ENCODE measurements around the gene SIL1. TPM values are rescaled to one million over a fixed set of nuclear protein-coding genes. Genes with fewer than 3 reads are reported as not detected.

Gene SIL1
- total and polyA plus RNA-seq, 2 of the 8 experiments (the other 6 are each of a cell fraction or from before 2014, with no cell fraction given), result 8.3 to 12.8 TPM

- H3K4me2 ChIP-seq (ENCODE audit: insufficient read depth in 1 of 2, low read depth in 2 of 2, low read length in 2 of 2), result no peak overlapping the region
- 91% methylated on average over 1 of the region's 1 CpG; no CpG with 5 or more reads in 1 of the 2 experiments for whole genome bisulfite sequencing, 2 experiments (ENCODE audit: extremely low coverage in 1 of 2, insufficient coverage in 1 of 2, insufficient read length in 1 of 2, insufficient replicate concordance in 2 of 2, low coverage in 1 of 2, low lambda C conversion rate in 2 of 2, missing lambda C conversion rate in 1 of 2)
- FAIRE-seq (no peak), DNase-seq (ENCODE audit: low read depth in 1 of 2, low spot score in 2 of 2) (no peak)
- H3K23ac ChIP-seq (ENCODE audit: insufficient read length), result no peak overlapping the region
- H3K4me3 ChIP-seq (ENCODE audit: extremely low read depth in 1 of 4, insufficient read depth in 2 of 4, low read depth in 3 of 4, low read length in 4 of 4), result no peak overlapping the region
- ChIA-PET POLR2A (ENCODE audit: partially characterized antibody) (interaction anchor here (1.5 kb wide), 1 partner anchor 13 kb away, joined by 3 read pairs; no protein-coding TSS in a partner anchor), CTCF (ENCODE audit: partially characterized antibody) (no interaction called here)
- no peaks in the 10 kb centered on the region for H4K20me1 ChIP-seq (replicated peaks in 1 of 2; ENCODE audit: control insufficient read depth in 1 of 2, insufficient read depth in 2 of 2, low read length in 2 of 2)
- H2BK5ac ChIP-seq (ENCODE audit: low read depth, low read length), result no peak overlapping the region
- H3K27ac ChIP-seq (ENCODE audit: low read depth, low read length), result no peak overlapping the region
- no peak overlapping the region for H4K8ac ChIP-seq (ENCODE audit: extremely low read depth, insufficient read depth, low read length)
- H3K23me2 ChIP-seq (ENCODE audit: low read depth, low read length), result no peaks in the 10 kb centered on the region; the same call in 1 of the 2 replicates
- no peak overlapping the region for H3K56ac ChIP-seq (replicated peaks; ENCODE audit: insufficient read length, low read depth, low read length)
- H3K9me3 ChIP-seq (ENCODE audit: insufficient read depth in 2 of 2, low read depth in 1 of 2, low read length in 1 of 2), result peaks cover 0 to 3% of the 10 kb centered on the region in 2 experiments; a peak in 1 of 4 replicates
- H3K14ac ChIP-seq (ENCODE audit: insufficient read length), result no peak overlapping the region
- no peaks in the 10 kb centered on the region for H3K79me1 ChIP-seq (ENCODE audit: low read depth, low read length)
- H4K5ac ChIP-seq (ENCODE audit: insufficient read length, low read depth, low read length), result no peak overlapping the region
- no peak overlapping the region for H3K18ac ChIP-seq (ENCODE audit: extremely low read depth, low read length)
- no peak overlapping the region for H3K4ac ChIP-seq (replicated peaks; ENCODE audit: insufficient read length, low read depth, low read length)
- no peak overlapping the region for H2BK20ac ChIP-seq (ENCODE audit: low read length)
- H3K9ac ChIP-seq (replicated peaks in 1 of 4; ENCODE audit: extremely low read depth in 1 of 4, low read depth in 3 of 4, low read length in 3 of 4), result no peak overlapping the region
- H4K91ac ChIP-seq (replicated peaks; ENCODE audit: insufficient read length, low read length), result no peak overlapping the region
- no peak overlapping the region for H2BK120ac ChIP-seq (replicated peaks; ENCODE audit: low read depth, low read length)
- no peak overlapping the region for H2BK15ac ChIP-seq (ENCODE audit: low read length)
- no peaks in the 10 kb centered on the region for H3K36me3 ChIP-seq (ENCODE audit: control insufficient read depth in 2 of 4, insufficient read depth in 4 of 4, low read length in 3 of 4)
- H3K4me1 ChIP-seq (replicated peaks in 1 of 4; ENCODE audit: control insufficient read depth in 3 of 4, insufficient read depth in 4 of 4, low read length in 3 of 4), result no peaks in the 10 kb centered on the region
- H3K27me3 ChIP-seq (replicated peaks in 1 of 4; ENCODE audit: control insufficient read depth in 3 of 4, extremely low read depth in 1 of 4, insufficient read depth in 3 of 4, low read length in 3 of 4), result no peaks in the 10 kb centered on the region
- no peak overlapping the region for H2AK5ac ChIP-seq (ENCODE audit: low read depth, low read length)
- H3K79me2 ChIP-seq (ENCODE audit: control insufficient read depth in 1 of 2, insufficient read depth in 2 of 2, low read length in 2 of 2), result no peaks in the 10 kb centered on the region
- H2BK12ac ChIP-seq (ENCODE audit: low read depth, low read length), result no peak overlapping the region
- no peak overlapping the region for H2AFZ ChIP-seq (ENCODE audit: low read length)
- TF ChIP-seq CHD1 (IDR thresholded peaks at IDR 0.05; ENCODE audit: low read depth, low read length), result no peak
Observed at GRCh38 chr5:138998521-138998920, 199.6 kb downstream of the SIL1 start.
